GM19239 (cell line): ENCODE data around the gene TSSK2.

ENCODE experiments used
- DNase-seq: peaks from one replicate; pipeline ENCODE4 v3.0.0; 2011; ENCODE audit warnings: low spot score; ENCODE audit not compliant: insufficient read length
- FAIRE-seq: peaks from 2 replicates; lab custom pipeline; 2011; peaks lifted over from hg19 to GRCh38; lab: Jason Lieb, UNC

Gene TSSK2

GRCh38 chr22:19178657-19179496 is 47.8 kb downstream of the TSSK2 start, which contains the start of gene SLC25A1:
SLC25A1 (minus strand) TSS chr22:19178736; CDS start chr22:19178673, 63 bp downstream.
- DNase-seq (peak; percentile 96), FAIRE-seq (peak; percentile 77)

GRCh38 chr22:19179497-19180048 is 48.5 kb downstream of the TSSK2 start:
- peak; percentile 77 for DNase-seq
- FAIRE-seq = peak; percentile 84

DNA sequence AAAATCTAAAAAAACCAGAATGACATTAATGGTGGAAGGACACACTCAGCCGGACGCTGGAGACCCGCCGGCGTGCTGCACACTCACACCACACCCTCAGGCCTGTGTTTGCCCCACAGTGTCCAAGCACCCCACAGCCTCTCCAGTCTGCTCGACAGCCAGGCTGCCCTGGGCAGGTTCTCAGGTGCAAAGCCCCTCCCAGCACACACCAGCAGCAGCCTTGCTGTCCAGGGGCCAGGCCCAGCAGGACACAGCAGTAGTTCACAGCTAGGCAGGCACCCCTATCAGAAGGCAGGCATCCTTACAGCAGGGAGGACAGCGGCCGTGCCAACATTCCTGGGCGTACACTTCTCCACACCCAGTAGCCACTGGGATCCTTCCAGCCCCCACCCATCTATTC is 49.1 kb downstream of the TSSK2 start:
- no peak for DNase-seq
- no peak for FAIRE-seq

DNA sequence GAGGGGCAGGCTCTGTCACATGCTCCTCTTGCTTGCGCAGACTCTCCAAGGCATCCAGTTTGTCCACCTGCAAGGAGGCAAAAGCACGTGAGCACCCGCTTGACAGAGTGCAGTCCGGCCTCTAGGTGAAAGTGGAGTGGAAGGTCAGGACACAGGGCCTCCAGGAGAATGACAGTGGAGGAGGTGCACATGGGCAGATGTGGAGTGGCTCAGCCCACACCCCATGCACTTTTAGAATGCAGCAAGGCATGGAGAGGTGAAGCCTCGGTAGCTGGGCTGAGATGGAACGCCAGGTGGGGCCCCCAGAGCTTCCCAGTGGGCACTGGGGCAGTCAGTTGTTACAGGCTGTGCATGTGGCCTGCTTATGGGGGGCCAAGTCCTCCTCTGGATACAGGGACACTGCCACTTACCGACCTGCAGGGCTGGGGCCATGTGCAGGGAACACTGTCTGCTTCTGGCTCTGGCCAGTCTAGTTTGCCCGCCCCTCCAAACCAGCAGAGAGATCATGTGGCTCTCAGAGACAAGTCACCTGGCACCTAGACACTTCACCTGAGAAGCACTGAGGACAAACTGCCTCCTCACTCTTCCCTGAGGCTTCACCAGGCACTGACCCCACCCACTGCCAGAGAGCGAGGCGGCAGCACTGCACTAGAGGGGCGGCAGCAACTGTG is 49.8 kb downstream of the TSSK2 start:
- FAIRE-seq = no peak

GRCh38 chr22:19181786-19182471 is 50.8 kb downstream of the TSSK2 start:
- no peak for DNase-seq
- FAIRE-seq = no peak

More for the DNA sequence above, 49.8 kb downstream of the TSSK2 start:
- no peak for DNase-seq
